ENCODE measurements around the gene FAM111B.
A peak's percentile ranks its signal among the peaks of the same experiment; 100 is the strongest.

FAM111B gene

GRCh38 chr11:59172345-59173079 is 65.5 kb downstream of the FAM111B start:
- Histone ChIP-seq H3K9ac (ENCODE audit: low read length) (peak overlapping the region; percentile 52), H3K4me1 (ENCODE audit: insufficient read depth, low read length) (peaks cover 8% of the 10 kb centered on the region), H3K9me3 (ENCODE audit: low read length) (no peaks in the 10 kb centered on the region), H3K36me3 (ENCODE audit: insufficient read depth, low read length) (no peaks in the 10 kb centered on the region), H3K27ac (ENCODE audit: low read depth, low read length) (no peak overlapping the region), H3K27me3 (ENCODE audit: control insufficient read depth in 1 of 2, insufficient read depth in 2 of 2, low read length in 2 of 2) (no peaks in the 10 kb centered on the region), H3K4me3 (ENCODE audit: low read depth in 1 of 2, low read length in 2 of 2) (peak overlapping the region; percentile 74 to 86)

- Histone ChIP-seq H3K9ac (ENCODE audit: low read length) (peak overlapping the region; percentile 52), H3K9me3 (ENCODE audit: low read length) (no peaks in the 10 kb centered on the region), H3K36me3 (ENCODE audit: insufficient read depth, low read length) (no peaks in the 10 kb centered on the region), H3K27me3 (ENCODE audit: control insufficient read depth in 1 of 2, insufficient read depth in 2 of 2, low read length in 2 of 2) (no peaks in the 10 kb centered on the region), H3K4me3 (ENCODE audit: low read depth in 1 of 2, low read length in 2 of 2) (peak overlapping the region; percentile 74 to 77), H3K4me1 (ENCODE audit: insufficient read depth, low read length) (peaks cover 8% of the 10 kb centered on the region), H3K27ac (ENCODE audit: low read depth, low read length) (peak overlapping the region; percentile 48)
These were observed 66.3 kb downstream of the FAM111B start for GRCh38 chr11:59173080-59173963.

- Histone ChIP-seq H3K4me3 (ENCODE audit: low read depth in 1 of 2, low read length in 2 of 2) (peak overlapping the region; percentile 1 to 77), H3K4me1 (ENCODE audit: insufficient read depth, low read length) (peaks cover 8% of the 10 kb centered on the region), H3K27ac (ENCODE audit: low read depth, low read length) (peak overlapping the region; percentile 45), H3K9ac (ENCODE audit: low read length) (no peak overlapping the region), H3K9me3 (ENCODE audit: low read length) (no peaks in the 10 kb centered on the region), H3K27me3 (ENCODE audit: control insufficient read depth in 1 of 2, insufficient read depth in 2 of 2, low read length in 2 of 2) (no peaks in the 10 kb centered on the region), H3K36me3 (ENCODE audit: insufficient read depth, low read length) (no peaks in the 10 kb centered on the region)
These were observed 67.1 kb downstream of the FAM111B start for GRCh38 chr11:59173964-59174663.

GRCh38 chr11:59174664-59175033 is 67.6 kb downstream of the FAM111B start:
- H3K36me3 ChIP-seq (ENCODE audit: insufficient read depth, low read length) = no peaks in the 10 kb centered on the region
- no peak overlapping the region for H3K9ac ChIP-seq (ENCODE audit: low read length)
- no peak overlapping the region for H3K4me3 ChIP-seq (ENCODE audit: low read depth in 1 of 2, low read length in 2 of 2)

GRCh38 chr11:59175091-59175501 is 68.1 kb downstream of the FAM111B start:
- no peaks in the 10 kb centered on the region for H3K9me3 ChIP-seq (ENCODE audit: low read length)
- peaks cover 8% of the 10 kb centered on the region for H3K4me1 ChIP-seq (ENCODE audit: insufficient read depth, low read length)
- H3K4me3 ChIP-seq (ENCODE audit: low read depth in 1 of 2, low read length in 2 of 2) = no peak overlapping the region
- H3K36me3 ChIP-seq (ENCODE audit: insufficient read depth, low read length) = no peaks in the 10 kb centered on the region
- H3K27me3 ChIP-seq (ENCODE audit: control insufficient read depth in 1 of 2, insufficient read depth in 2 of 2, low read length in 2 of 2) = no peaks in the 10 kb centered on the region
- H3K27ac ChIP-seq (ENCODE audit: low read depth, low read length) = no peak overlapping the region
- H3K9ac ChIP-seq (ENCODE audit: low read length) = no peak overlapping the region

More at GRCh38 chr11:59174664-59175033, 67.6 kb downstream of the FAM111B start:
- Histone ChIP-seq H3K27me3 (ENCODE audit: control insufficient read depth in 1 of 2, insufficient read depth in 2 of 2, low read length in 2 of 2) (no peaks in the 10 kb centered on the region), H3K9me3 (ENCODE audit: low read length) (no peaks in the 10 kb centered on the region), H3K27ac (ENCODE audit: low read depth, low read length) (peak overlapping the region; percentile 13), H3K4me1 (ENCODE audit: insufficient read depth, low read length) (peaks cover 8% of the 10 kb centered on the region)

- Histone ChIP-seq H3K27me3 (ENCODE audit: control insufficient read depth in 1 of 2, insufficient read depth in 2 of 2, low read length in 2 of 2) (no peaks in the 10 kb centered on the region), H3K9ac (ENCODE audit: low read length) (no peak overlapping the region), H3K27ac (ENCODE audit: low read depth, low read length) (no peak overlapping the region)
These were observed 69.3 kb downstream of the FAM111B start for GRCh38 chr11:59176330-59176729.

More at GRCh38 chr11:59176330-59176729, 69.3 kb downstream of the FAM111B start:
- Histone ChIP-seq H3K36me3 (ENCODE audit: insufficient read depth, low read length) (no peaks in the 10 kb centered on the region), H3K4me3 (ENCODE audit: low read depth in 1 of 2, low read length in 2 of 2) (no peak overlapping the region), H3K9me3 (ENCODE audit: low read length) (no peaks in the 10 kb centered on the region), H3K4me1 (ENCODE audit: insufficient read depth, low read length) (peaks cover 8% of the 10 kb centered on the region)

All from muscle layer of colon (tissue), 2 donors.